GM19395 (cell line): ENCODE results near the gene SEC14L1.
"Not testable (repeated sequence)": the region's sequence is repeated elsewhere in the genome, so short reads cannot be mapped to it uniquely, and the experiment has no call there.

Experiments used
- ATAC-seq: cut with Tn5 transposase; IDR thresholded peaks from one replicate; pipeline ENCODE4 v1.9.1; 2021; ENCODE audit warnings: mild to moderate bottlenecking, moderate library complexity; ENCODE audit not compliant: unreplicated experiment

The SEC14L1 gene

DNA sequence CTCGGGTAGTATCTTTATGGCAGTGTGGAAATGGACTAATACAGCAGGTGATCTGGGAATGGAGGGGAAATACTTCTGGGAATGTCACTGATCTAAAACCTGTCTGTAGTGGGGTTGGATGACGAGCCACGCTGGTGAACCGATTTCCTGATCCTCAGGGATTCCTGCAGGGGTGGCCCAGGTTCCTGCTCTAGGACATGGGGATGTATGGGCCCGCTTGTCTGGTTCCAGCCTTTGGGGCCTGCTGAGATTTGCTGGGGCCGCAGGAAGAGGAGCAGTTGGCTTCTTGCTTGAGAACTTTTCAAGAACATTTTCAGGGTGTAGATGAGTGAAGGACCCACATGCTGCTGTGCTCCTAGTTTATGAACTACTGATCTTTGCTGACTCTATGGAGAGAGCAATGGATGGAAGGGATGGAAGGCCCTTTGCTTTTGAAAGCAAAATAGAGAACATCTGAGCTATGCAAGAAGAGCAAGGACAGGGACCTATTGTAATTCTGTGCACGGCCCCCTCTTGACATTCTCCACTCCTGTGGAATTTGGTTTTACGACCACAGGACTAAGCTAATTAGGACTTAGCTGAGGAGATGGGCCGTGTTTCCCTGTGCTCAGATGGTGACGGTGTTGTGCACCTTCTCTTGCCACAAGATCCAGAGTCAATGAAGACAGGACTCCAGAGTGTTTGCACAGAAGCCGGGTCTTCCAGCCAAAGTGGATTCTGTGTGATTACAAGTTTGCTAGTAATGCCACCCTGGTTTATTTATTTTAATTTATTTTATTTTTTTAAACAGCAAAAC is 90.5 kb downstream of the SEC14L1 start:
- ATAC-seq, result no peak

DNA sequence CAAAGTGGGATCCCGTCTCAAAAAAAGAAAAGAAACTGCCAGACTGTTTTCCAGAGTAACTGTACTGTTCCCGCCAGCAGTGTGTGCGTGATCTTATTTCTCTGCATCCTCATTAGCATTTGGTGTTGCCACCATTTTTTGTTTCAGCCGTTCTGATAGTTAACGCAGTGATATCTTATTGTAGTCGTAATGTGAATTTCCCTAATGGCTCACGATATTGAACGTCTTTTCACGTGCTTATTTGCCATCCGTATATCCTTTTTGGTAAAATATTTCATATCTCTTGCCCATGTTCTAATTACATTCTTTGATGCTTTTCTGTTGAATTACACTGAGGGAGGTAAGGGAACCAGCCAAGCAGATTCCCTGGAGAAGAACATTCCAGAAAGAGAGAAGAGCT is 92.4 kb downstream of the SEC14L1 start:
- no peak for ATAC-seq

DNA sequence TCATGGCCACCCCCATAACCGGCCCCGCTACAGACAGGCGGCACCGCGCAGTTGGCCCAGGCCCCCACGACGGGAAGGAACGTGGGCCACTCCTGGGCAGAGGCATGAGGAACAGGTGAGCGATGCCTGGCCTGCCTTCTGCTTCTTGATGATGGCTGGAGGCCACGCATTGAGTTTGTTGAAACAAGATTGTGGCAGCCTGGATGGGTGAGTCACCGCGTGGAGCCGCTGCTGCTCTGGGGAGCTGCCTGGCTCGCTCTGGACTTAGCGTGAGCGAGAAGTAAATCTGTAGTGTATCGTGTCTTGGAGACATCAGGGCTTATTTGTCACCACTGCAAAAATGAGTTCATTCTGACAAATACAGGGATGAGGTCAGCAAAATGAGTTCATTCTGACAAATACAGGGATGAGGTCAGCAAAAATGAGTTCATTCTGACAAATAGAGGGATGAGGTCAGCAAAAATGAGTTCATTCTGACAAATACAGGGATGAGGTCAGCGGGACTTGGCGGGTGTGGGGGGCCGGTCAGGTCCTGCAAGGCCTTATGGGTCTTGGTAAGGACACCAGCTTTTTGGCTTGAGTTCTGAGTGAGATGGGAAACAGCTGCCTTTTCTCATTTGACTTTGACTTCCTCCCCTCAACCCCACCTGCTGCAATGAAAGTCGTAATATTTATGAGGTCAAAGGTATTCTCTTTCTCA is 93.0 kb downstream of the SEC14L1 start:
- ATAC-seq, result no peak

DNA sequence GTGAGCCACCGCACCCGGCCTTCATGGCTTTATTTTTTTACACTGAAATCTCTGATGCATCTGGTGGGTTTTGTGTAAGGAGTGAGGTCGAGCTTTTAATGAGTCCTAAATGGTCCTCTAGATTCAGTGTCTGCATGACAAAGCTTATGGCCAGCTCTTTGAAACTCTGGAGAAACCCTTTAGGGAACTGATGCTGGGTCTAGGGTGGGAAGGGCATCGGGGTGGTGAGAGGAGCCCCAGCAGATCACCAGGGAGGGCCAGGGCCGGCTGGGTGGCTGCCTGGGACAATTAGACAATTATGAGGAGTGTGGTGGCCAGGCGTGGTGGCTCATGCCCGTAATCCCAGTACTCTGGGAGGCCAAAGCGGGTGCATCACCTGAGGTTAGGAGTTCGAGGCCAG is 93.9 kb downstream of the SEC14L1 start:
- no peak for ATAC-seq

DNA sequence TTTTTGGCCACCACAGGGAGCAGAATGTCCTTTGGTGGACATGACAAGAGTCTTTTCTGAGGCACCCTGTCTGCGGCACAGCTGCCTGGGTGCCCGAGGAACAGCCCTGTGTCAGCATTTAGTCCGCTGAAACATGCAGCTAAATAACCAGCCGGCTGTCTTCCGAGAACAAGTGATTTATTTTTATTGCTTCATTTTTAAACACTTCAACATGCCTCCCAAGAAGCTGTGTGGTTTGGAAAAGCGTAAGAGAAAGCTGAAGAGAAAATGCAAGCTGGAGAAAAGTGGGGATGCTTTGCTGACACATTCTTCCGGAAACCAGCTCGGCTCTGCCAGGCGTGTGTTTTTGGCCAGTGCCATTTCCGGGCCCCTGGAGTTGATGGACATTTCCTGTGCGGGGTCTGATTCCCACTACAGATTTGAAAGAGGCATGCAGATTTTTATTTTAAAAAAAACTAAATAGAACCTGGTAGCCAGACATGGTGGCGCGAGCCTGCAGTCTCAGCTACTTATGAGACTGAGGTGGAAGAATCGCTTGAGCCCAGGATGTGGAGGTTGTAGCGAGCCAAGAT is 94.7 kb downstream of the SEC14L1 start:
- ATAC-seq, result no peak

DNA sequence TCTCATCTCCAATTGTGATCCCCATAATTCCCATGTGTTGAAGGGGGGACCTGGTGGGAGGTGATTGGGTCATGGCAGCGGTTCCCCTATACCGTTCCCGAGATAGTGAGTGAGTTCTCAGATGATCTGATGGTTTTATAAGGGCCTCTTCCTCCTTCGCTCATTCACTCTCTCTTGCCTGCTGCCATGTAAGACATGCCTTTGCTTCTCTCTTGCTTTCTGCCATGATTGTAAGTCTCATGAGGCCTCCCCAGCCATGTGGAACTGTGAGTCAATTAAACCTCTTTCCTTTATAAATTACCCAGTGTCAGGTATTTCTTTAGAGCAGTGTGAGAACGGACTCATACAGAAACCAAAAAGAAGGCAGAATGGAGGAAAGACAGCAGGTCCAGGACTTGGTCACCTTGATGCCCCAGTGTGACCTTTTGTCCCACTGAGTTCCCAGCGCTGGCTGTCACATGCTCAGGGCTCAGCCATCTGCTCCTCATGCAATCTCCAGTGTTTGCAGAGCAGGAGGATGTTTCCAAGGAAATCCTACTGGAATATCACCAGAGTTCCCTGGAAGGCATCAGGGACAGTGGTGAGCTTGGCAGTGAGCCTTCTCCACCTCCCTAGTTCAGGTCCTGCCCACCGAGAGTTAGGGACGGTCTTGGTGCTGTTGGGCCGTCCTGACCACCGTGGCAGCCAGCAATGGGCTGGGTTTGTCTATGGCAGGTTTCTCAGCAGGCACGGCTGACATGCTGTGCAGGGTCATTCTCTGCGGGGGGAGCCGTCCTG is 96.7 kb downstream of the SEC14L1 start:
- ATAC-seq, result no peak

DNA sequence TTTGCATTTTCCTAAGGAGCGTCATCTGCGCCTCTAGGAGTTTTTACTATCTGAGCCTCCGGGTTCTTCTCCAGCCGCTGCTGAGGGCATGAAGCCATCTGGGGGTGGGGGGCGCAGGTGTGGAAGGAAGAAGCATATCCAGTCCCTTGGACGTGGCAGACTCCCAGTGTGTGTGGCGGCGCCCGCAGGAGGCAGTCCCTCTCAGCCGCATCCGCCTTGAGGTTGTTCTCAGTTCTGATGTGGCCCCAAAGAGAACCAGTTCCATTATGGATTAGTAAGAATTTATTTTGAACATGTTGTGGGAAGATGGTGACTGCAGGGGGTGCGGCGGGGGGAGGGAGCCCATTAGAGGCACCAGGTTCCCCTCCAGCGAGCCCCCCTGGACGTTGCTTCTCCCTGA is 100.2 kb downstream of the SEC14L1 start:
- ATAC-seq, result no peak

DNA sequence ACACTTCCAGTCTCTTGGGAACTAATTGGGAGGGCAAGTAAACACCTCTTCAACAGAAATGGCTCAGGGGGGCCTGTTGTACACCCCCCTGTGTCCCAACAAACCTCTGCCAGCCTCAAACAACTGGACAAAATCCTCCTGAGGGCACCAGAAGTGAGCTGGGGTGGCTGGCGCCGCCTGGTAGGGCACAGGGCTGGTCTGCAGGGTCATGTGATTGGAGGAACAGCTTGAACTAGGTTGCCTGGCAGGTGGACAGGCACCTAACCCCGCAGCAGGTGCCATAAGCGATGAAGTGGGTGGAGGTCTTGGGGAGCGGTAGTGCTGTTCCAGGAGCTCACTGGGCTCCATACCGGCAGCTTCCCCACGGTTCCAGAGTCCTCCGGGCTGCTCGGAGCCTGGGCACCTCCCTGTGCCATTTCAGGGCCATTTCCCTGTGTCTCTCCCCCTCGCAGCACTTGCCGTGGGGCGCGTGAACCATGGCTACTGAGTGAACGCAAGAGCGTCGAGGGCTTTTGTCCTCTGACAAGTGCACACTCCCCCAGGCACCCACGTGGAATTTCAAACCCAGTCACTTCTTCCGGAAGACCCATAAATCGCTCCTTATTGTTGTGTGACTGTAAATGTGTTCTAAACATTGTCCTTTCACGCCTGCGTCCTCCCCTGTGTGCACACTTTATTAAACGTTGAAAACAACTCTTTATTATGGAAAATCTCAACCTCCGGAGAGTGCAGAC is 101.5 kb downstream of the SEC14L1 start:
- no peak for ATAC-seq

DNA sequence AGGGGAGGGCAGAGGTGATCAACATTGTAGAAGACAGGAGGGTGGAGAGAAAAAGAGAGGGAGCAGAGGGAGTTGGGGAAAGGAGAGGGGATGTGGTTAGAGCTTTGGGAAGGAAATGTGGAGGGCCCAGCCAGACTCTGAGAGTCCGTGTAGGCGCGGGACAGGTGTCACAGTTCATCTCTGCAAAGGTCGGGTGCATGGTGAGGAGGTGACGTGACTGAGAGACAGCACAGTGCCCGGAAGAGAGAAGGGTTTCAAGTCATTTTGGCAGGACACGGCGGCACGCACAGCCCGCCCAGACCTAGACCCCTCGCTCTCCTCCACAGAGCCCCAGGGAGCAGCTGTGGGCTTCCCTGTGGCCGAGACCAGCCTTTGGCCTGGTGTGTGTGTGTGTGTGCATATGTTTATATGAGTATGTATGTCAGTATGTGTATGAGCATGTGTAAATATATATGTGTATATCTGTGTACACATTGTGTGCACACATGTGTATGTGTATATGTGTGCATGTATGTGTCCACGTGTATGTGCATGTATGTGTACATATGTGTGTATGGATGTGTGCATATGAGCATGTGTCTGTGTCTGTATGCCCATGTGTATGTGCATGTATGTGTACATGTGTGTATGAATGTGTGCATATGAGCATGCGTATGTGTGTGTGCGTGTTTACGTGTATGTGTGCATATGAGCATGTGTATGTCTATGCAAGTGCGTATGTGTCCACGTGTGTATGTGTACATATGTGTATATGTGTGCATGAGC is 104.6 kb downstream of the SEC14L1 start:
- peak; percentile 54 for ATAC-seq

DNA sequence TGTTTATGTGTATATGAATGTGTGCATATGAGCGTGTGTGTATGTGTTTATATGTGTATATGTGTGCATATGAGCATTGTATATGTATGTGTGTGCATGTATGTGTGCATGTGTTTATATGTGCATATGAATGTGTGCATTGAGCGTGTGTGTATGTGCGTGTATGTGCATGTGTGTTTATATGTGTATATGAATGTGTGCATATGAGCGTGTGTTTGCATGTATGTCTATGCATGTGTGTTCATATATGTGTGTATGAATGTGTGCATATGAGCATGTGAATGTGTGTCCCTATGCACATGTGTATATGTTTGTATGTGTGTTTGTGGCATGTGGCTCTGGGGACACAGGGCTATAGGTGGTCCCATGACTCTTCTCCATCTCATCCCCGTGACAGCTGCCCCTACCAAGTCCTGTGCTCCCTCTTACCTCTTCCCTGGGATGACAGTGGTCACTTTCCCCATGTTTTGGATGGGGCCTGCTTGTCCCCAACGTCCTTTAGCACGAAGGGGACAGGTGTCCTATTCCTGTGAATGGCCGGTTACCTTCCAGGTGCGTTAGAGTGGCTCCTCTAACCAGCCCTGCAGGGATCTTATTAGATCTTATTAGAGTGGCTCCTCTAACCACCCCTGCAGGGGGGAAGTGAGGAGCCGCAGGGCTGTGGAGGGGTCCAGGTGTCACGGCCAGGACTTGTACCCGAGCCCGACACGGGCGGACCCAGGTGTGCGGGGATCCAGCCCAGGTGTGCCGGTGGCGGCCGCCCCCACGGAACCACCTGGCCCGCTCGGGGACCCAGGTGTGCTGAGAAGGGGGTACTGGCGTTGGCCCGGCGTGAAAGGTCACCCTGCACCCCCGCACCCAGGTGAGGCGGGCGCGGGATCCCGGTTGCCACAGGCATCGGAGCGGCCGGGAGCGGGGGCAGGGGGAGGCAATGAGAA is 105.6 kb downstream of the SEC14L1 start:
- ATAC-seq, result peak; percentile 16

DNA sequence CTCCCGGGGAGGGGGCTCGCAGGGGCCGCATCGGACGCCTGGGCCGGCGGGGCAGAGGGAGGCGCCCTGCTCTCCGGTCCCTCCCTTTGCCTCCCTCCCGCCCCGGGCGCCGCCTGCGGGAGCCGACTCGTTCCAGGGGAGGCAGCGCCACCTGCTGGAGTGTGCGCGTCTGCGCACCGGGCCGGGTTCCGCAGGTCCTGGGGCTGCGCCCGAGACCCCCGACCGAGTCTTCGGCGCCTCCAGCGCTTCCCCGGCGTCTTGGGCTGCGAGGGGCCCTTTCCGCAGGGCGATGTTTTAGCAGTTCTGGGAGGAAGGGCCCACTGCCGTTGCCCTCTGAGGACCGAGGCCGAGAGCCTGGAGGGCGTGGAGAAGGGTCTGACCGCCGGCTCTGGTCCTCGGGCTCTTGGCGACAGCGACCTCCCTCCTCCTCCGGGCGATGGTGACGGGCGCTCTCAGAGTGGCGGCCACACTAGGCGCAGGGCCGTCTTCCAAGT is 106.3 kb downstream of the SEC14L1 start:
- peak; percentile 60 for ATAC-seq

DNA sequence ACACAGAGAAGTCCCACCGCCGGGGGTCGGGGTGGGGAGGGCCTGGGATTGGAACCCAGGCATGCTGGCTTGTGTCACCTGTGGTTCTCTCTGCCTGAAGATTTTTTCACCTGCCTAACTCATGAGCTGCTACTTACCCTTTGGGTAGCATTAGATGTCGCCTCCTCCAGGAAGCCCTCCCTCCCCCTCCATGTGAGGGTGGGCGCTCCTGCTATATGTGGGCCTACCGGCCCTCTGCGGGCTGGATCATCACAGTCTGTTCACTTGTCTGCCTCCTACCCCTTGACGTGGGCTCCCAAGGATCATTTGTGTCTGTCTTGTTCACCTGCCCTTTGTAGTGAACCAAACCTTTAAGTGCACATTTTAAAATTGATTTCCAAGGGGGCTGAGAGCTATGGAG is 106.8 kb downstream of the SEC14L1 start:
- no peak for ATAC-seq

DNA sequence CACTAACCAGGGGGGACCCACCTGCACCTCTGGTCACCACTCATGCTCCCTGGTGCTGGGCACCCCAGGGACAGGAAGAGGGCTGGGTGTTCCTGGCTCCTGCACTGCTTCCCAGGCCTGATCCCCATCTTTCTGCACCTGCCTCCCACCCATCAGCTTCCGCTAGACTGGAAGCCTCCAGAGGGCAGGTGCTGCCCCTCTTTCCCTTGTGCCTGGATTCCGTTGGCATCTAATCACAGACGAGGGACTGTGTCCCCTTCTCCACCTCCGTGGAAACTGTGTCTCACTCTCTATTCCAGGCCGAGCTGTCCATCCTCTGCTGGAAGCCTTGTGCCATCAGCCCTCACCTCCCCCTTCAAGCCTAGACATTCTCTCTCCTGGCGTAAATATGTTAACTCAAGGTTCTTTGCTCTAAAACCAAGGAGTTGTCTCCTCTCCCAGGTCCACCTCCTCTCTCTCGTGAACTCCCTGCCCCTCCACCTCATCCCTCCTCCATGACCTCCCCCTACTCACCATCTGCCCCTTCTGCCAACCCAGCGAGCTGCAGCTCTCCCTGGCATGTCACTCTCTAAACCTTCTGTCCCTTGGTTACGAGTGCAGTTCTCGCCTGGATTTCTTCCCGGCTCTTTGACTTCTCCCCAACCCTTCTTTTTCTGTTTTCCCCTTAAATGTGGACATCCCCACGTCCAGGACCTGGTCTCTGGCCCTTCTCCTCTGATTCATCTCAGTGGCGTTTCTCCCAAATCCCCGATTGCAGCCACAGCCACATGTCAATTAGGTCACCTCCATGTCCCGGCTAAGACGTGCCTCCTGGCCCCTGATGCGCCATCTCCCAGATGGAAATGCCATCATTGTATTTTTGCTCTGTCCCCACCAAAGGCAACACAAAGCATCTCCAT is 107.7 kb downstream of the SEC14L1 start:
- ATAC-seq, result no peak

DNA sequence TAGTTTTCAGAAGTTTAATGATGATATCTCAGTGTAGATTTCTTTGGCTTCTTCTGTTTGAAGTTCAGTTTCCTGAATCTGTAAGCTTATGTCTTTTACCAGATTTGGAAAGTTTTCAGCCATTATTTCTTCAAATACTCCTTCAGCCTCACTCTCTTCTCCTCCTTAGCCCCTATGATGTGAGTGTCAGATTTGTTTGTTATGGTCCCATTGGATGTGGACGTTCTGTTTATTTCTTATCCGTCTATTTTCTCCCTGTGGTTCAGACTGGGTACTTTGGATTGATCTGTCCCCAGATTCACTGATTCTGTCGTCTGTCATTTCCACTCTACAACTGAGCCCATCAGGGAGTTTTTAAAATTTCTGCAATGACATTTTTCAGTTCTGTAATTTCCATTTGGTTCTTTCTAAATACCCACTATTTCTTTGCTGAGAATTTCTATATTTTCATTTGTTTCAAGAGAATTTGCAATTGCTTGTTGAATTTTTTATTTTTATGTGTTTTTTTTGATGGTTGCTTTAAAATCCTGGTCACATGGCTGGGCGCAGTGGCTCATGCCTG is 110.9 kb downstream of the SEC14L1 start:
- ATAC-seq, result no peak

DNA sequence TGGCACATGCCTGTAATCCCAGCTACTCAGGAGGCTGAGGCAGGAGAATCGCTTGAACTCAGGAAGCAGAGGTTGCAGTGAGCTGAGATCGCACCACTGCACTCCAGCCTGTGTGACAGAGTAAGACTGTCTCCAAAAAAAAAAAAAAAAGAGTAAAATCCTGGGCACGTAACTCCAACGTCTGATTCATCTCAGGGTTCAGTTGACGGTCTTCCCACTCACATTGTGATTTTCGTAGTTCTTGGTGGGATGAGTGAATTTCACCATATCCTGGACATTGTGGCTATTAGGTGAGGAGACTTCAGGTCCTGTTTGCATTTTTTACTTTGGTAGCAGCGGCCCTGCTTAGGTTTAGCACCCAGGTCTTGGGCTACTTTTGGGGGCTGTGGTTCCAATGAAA is 111.5 kb downstream of the SEC14L1 start:
- not testable (repeated sequence) for ATAC-seq

DNA sequence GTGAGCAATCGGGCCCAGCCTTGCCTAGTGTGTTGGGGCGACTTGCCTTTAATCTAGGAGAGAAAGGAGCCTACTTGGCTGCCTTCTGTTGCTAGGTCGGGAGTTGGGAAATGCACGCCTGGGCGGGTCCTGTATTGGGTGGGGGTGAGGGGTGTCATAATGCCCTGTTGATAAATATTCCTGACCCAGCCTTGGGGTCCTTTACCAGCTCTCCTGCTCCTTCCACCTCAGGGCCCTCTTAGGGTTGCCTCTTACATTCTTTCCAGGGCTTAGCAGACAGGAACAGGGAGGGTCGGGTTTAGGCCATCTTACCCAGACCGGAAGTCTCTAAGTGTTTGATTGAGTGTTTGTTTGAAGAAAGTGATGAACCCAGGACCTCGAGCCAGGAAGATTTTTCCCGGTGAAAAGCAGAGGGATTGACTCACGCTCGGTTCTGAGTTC is 112.9 kb downstream of the SEC14L1 start:
- no peak for ATAC-seq
